Natural killer cell treated with Interleukin-12 subunit alpha and Interleukin-12 subunit beta and Interleukin-15 and Interleukin-18, amount 100 ng/mL, for 72 hours (primary cell): Measurements from ENCODE around the gene CCDC30. TPM values are rescaled to one million over a fixed set of nuclear protein-coding genes. Genes with fewer than 3 reads are reported as not detected.

Experiments used
- ATAC-seq, 2 donors: fragments of 150-1000 bp; cut with Tn5 transposase in 1 of 2; sonication (Bioruptor Pico), chemical (Tn5 transposase) in 1 of 2; 2 replicates each; pipeline ENCODE4 v1.10.0; 2021
- DNase-seq: peaks from one replicate; pipeline ENCODE4 v3.0.0; 2022; ENCODE audit warnings: low spot score
- H3K27ac Mint-ChIP-seq, 2 donors: 1 replicate in 1 of 2; 2 replicates in 1 of 2; pipeline ENCODE4 v1.8.0; 2022; ENCODE audit warnings: mixed read lengths in 2 of 2, mild to moderate bottlenecking in 1 of 2, moderate library complexity in 1 of 2
- H3K27me3 Mint-ChIP-seq, 2 donors: 1 replicate in 1 of 2; 2 replicates in 1 of 2; pipeline ENCODE4 v1.8.0; 2022; ENCODE audit warnings: mixed read lengths in 2 of 2
- H3K36me3 Mint-ChIP-seq: one replicate; pipeline ENCODE4 v1.8.0; 2022; ENCODE audit warnings: mixed read lengths
- H3K4me1 Mint-ChIP-seq, 2 donors: 1 replicate in 1 of 2; 2 replicates in 1 of 2; pipeline ENCODE4 v1.8.0; 2022; ENCODE audit warnings: low read depth in 2 of 2, mixed read lengths in 2 of 2, mild to moderate bottlenecking in 1 of 2
- H3K4me3 Mint-ChIP-seq: one replicate; pipeline ENCODE4 v1.8.0; 2022; ENCODE audit warnings: mixed read lengths
- H3K9me3 Mint-ChIP-seq: 2 replicates; pipeline ENCODE4 v1.8.0; 2022; ENCODE audit warnings: mixed read lengths
- total RNA-seq, 2 donors: library from RNA; stranded (reverse); gene quantifications; one replicate each; pipeline ENCODE4 v1.2.3, GENCODE V29; 2022

CCDC30 gene
- total RNA-seq = 1 to 10 TPM in 1 of 2 donors, under 1 TPM in 1; 0.76 to 2.6 TPM

GRCh38 chr1:42462828-42463763 is at the start of gene CCDC30:
CCDC30 (plus strand) TSS chr1:42463286; CDS start chr1:42480552, 17,266 bp downstream.
- Mint-ChIP-seq H3K4me1 (peaks cover 15 to 27% of the 10 kb centered on the region in 2 donors), H3K27me3 (no peaks in the 10 kb centered on the region), H3K27ac (peak within 1 kb of the TSS; percentile 59 to 69), H3K9me3 (no peaks in the 10 kb centered on the region), H3K36me3 (peaks cover 9% of the 10 kb centered on the region), H3K4me3 (peak within 1 kb of the TSS; percentile 76)
- peak; percentile 100 for ATAC-seq
- DNase-seq = peak; percentile 97

GRCh38 chr1:42414551-42415496 is 48.3 kb upstream of the CCDC30 start:
- no peaks in the 10 kb centered on the region for H3K4me1 Mint-ChIP-seq
- no peaks in the 10 kb centered on the region for H3K9me3 Mint-ChIP-seq
- peaks cover 7 to 9% of the 10 kb centered on the region in 2 donors for H3K27me3 Mint-ChIP-seq
- H3K27ac Mint-ChIP-seq = no peak overlapping the region
- H3K4me3 Mint-ChIP-seq = no peak overlapping the region
- no peaks in the 10 kb centered on the region for H3K36me3 Mint-ChIP-seq
- no peak for ATAC-seq
- DNase-seq = no peak

GRCh38 chr1:42417166-42417565 is 45.9 kb upstream of the CCDC30 start:
- no peak for DNase-seq
- no peaks in the 10 kb centered on the region for H3K9me3 Mint-ChIP-seq
- no peak overlapping the region for H3K4me3 Mint-ChIP-seq
- H3K36me3 Mint-ChIP-seq = no peaks in the 10 kb centered on the region
- peaks cover 14 to 21% of the 10 kb centered on the region in 2 donors for H3K27me3 Mint-ChIP-seq
- H3K27ac Mint-ChIP-seq = no peak overlapping the region
- peak in 1 of 2 donors; percentile 48 for ATAC-seq
- no peaks in the 10 kb centered on the region for H3K4me1 Mint-ChIP-seq

- peaks cover 14 to 24% of the 10 kb centered on the region in 2 donors for H3K27me3 Mint-ChIP-seq
- no peak overlapping the region for H3K4me3 Mint-ChIP-seq
- DNase-seq = no peak
- H3K36me3 Mint-ChIP-seq = no peaks in the 10 kb centered on the region
- no peak for ATAC-seq
- no peaks in the 10 kb centered on the region for H3K4me1 Mint-ChIP-seq
- no peak overlapping the region for H3K27ac Mint-ChIP-seq
- H3K9me3 Mint-ChIP-seq = no peaks in the 10 kb centered on the region
These were observed 44.6 kb upstream of the CCDC30 start for GRCh38 chr1:42418516-42418915.

GRCh38 chr1:42419126-42419821 is 43.8 kb upstream of the CCDC30 start:
- peak; percentile 17 to 43 for ATAC-seq
- DNase-seq = no peak
- no peaks in the 10 kb centered on the region for H3K9me3 Mint-ChIP-seq
- H3K27ac Mint-ChIP-seq = no peak overlapping the region
- peaks cover 15 to 29% of the 10 kb centered on the region in 2 donors for H3K27me3 Mint-ChIP-seq
- no peaks in the 10 kb centered on the region for H3K36me3 Mint-ChIP-seq
- no peaks in the 10 kb centered on the region for H3K4me1 Mint-ChIP-seq
- no peak overlapping the region for H3K4me3 Mint-ChIP-seq

GRCh38 chr1:42420121-42420520 is 43.0 kb upstream of the CCDC30 start:
- Mint-ChIP-seq H3K9me3 (no peaks in the 10 kb centered on the region), H3K4me3 (no peak overlapping the region), H3K27ac (no peak overlapping the region), H3K4me1 (no peaks in the 10 kb centered on the region), H3K36me3 (no peaks in the 10 kb centered on the region), H3K27me3 (peaks cover 12 to 34% of the 10 kb centered on the region in 2 donors)
- ATAC-seq (no peak), DNase-seq (no peak)

- H3K9me3 Mint-ChIP-seq = no peaks in the 10 kb centered on the region
- no peak overlapping the region for H3K27ac Mint-ChIP-seq
- H3K36me3 Mint-ChIP-seq = no peaks in the 10 kb centered on the region
- no peak for DNase-seq
- H3K4me1 Mint-ChIP-seq = no peaks in the 10 kb centered on the region
- H3K4me3 Mint-ChIP-seq = no peak overlapping the region
- H3K27me3 Mint-ChIP-seq = peaks cover 10 to 34% of the 10 kb centered on the region in 2 donors
- ATAC-seq = no peak
These were observed 42.0 kb upstream of the CCDC30 start for GRCh38 chr1:42420911-42421585.

GRCh38 chr1:42422737-42423136 is 40.3 kb upstream of the CCDC30 start:
- Mint-ChIP-seq H3K36me3 (no peaks in the 10 kb centered on the region), H3K9me3 (no peaks in the 10 kb centered on the region), H3K4me1 (no peaks in the 10 kb centered on the region), H3K4me3 (no peak overlapping the region), H3K27me3 (peaks cover 10 to 43% of the 10 kb centered on the region in 2 donors), H3K27ac (no peak overlapping the region)
- no peak for ATAC-seq
- DNase-seq = no peak

- no peak for DNase-seq
- Mint-ChIP-seq H3K27me3 (peaks cover 10 to 43% of the 10 kb centered on the region in 2 donors), H3K4me1 (no peaks in the 10 kb centered on the region), H3K36me3 (no peaks in the 10 kb centered on the region), H3K9me3 (no peaks in the 10 kb centered on the region), H3K27ac (no peak overlapping the region), H3K4me3 (no peak overlapping the region)
- no peak for ATAC-seq
These were observed 39.4 kb upstream of the CCDC30 start for GRCh38 chr1:42423681-42424080.

GRCh38 chr1:42424201-42424600 is 38.9 kb upstream of the CCDC30 start:
- Mint-ChIP-seq H3K36me3 (no peaks in the 10 kb centered on the region), H3K4me3 (no peak overlapping the region), H3K27ac (no peak overlapping the region), H3K9me3 (no peaks in the 10 kb centered on the region), H3K27me3 (peaks cover 10 to 43% of the 10 kb centered on the region in 2 donors), H3K4me1 (no peaks in the 10 kb centered on the region)
- DNase-seq (no peak), ATAC-seq (no peak)

GRCh38 chr1:42427240-42427639 is 35.8 kb upstream of the CCDC30 start:
- peaks cover 0 to 5% of the 10 kb centered on the region in 2 donors for H3K4me1 Mint-ChIP-seq
- H3K27me3 Mint-ChIP-seq = peaks cover 4 to 29% of the 10 kb centered on the region in 2 donors
- H3K36me3 Mint-ChIP-seq = no peaks in the 10 kb centered on the region
- no peak overlapping the region for H3K4me3 Mint-ChIP-seq
- DNase-seq = no peak
- no peak for ATAC-seq
- H3K27ac Mint-ChIP-seq = no peak overlapping the region
- no peaks in the 10 kb centered on the region for H3K9me3 Mint-ChIP-seq

GRCh38 chr1:42429603-42430002 is 33.5 kb upstream of the CCDC30 start:
- Mint-ChIP-seq H3K4me1 (peaks cover 0 to 5% of the 10 kb centered on the region in 2 donors), H3K36me3 (no peaks in the 10 kb centered on the region), H3K4me3 (no peak overlapping the region), H3K9me3 (no peaks in the 10 kb centered on the region), H3K27me3 (peaks cover 0 to 20% of the 10 kb centered on the region in 2 donors), H3K27ac (no peak overlapping the region)
- ATAC-seq = no peak
- no peak for DNase-seq
